GM18519 (cell line): ENCODE data around the gene ZNF219.

ENCODE experiments used
- ATAC-seq: cut with Tn5 transposase; IDR thresholded peaks from one replicate; pipeline ENCODE4 v1.9.1; 2021; ENCODE audit warnings: mild to moderate bottlenecking, moderate library complexity; ENCODE audit not compliant: unreplicated experiment, low FRiP score

The ZNF219 gene

DNA sequence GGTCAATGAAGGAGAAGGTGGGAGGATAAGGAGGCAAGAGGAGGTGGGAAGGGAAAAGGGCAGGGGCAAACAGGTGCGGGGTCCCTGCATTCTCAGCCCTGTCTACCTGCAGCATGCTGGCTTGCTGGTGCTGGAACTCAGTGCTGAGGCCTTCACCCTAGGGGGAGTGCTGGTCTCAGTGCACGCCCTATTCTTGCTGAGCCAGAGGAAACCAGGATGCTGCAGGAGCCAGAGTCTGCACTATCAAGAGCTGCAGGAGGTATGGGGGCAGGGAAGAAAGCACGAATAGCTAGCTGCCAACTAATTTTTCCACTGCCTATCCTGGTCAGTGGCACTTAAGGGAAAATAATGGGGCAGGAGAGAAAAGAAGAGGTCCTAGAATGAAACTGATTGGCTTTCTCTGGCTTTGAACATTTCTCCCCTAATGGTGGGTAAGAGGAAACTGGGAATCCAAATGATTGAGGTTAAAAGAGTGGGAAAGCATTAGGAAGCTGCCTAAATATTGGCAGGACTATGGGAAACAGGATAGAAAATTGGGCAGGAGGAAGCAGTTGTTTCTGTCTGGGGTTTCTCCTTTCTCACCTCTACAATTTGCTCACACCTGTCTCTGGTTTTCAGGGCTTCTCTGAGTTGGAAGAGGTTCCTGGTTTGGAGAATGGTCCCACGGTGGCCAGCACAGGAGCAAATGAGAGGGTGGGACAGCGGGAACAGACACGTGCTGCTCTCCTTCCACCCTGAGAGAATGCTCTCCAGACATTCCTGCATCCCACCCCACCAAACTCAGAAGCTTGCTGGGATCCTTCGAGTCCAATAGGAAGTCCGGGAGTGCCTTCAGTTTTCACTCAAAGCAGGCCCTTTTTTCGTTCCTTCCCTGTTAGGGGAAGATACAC, 4.3 kb upstream of the ZNF219 start:
- no peak for ATAC-seq

DNA sequence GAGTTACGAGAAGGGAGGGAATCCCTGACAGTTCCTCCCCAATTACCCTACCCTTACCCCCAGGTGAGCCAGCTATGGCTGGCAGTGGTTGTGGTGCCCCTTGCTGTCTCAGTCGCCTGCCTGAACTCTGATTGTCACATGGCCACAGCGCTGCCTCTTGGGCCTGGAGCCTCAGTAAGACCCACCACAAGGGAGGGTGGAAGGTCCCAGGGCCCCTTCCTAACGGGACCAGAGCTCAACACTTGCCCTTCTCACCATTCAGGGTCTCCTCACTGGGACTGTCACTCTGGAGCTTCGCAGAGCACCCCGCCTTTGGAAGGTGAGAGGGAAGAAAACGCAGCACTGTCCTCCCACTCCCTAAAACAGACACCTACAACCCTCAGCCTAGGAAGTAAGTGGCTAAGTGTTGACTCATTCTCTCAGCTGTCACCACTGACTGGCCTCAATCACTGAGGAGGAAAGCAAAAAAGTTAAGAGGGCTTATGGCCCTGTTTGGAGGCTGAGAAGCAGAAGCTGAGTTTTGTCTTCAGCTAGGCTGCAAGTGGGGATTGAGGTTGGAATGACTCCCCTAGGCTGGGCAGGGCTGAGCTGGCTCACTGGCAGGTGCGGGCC, 3.5 kb upstream of the ZNF219 start:
- no peak for ATAC-seq

DNA sequence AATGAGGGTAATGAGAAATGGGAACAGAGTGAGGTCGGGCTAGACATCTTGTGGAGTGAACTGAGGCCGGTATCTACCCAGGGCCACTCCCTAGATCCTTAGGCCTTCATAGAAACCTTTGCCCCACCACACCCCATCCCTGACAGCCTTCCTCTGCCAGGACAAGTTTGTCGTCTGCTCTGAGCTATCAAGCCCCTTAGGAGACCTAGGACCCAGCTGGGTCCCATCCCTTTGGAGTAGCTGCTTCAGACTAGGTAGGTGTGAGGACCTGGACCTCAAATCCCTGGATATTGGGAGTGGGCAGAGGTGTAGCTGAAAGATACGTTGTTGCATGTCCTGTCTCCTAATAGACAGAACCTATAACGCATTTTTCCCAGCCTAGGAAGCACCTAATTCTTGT, 2.5 kb upstream of the ZNF219 start, which contains the start of gene TMEM253:
TMEM253 (plus strand) TSS at position 136 of the 400 bp plus-strand sequence. CDS start 278 bp downstream, outside the sequence.
- ATAC-seq = no peak

DNA sequence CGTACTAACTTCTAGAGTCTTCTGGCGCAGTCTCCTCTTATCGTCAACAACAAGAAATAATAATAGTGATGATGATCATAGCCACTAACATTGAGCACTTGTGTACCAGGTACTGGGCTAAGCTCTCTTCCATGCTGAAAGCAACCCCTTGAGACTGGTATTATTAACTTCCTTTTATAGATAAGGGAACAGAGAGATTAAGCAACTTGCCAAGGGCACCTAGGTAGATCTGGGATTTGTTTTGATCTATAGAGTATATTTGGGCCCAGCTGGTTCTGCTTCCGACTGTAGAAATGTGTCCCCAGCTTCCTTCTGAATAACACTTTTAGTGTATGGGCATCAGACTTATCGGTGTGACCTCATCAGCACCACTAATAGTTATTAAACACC, 1.1 kb upstream of the ZNF219 start:
- no peak for ATAC-seq

DNA sequence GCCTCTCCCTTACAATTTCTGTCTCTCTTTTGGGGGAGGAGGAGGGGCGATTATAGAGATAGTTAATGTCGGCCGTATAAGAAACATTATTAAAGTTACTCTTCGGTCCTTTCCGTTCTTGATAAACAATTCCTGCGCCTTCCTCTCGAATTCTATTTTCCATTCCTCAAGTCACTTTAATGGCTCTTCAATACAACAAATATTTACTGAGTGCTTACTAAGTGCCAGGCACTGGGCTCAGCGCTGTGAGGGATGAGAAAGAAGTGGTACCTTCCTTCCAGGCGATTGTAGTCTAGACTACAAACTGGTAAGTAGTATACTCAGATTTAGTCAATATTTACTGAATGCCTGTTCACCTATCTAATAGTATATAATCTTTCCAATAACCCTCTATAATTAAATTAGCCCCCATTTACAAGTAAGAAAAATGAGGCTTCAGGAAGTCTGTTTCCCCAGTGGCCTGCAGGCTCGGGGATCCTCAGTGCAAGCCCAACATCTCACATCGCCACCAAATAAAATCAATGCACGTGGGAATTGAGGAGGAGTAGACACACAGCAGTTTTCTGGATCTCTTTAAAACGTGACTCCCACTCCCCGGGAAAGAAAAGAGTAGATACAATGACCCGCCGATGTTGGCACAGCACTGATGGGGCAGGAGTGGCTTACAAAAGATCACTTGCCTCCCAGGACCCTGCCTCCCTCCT, 589 bp upstream of the ZNF219 start:
- no peak for ATAC-seq

DNA sequence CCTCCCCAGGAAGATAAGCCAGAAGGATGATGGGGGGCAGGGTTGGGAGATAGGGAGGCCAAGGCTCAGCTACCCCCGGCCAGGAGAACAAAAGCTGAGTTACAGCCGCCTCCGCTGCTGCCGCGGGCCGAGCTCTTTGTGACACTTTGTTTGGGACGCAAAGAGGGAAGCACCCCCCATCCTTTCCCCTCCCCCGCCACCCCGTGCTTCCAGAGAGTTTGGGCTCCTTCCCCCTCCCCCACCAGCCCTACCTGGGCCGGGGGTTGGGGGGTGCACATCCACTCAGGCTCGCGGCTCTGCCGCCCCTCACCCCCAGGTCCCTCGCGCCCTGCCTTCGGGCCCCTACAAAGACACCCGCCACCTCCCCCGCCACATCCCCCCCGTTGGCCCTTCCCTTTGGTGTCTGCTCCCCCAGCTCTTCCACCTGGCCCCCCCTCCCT, 799 bp downstream of the ZNF219 start:
- ATAC-seq = no peak

DNA sequence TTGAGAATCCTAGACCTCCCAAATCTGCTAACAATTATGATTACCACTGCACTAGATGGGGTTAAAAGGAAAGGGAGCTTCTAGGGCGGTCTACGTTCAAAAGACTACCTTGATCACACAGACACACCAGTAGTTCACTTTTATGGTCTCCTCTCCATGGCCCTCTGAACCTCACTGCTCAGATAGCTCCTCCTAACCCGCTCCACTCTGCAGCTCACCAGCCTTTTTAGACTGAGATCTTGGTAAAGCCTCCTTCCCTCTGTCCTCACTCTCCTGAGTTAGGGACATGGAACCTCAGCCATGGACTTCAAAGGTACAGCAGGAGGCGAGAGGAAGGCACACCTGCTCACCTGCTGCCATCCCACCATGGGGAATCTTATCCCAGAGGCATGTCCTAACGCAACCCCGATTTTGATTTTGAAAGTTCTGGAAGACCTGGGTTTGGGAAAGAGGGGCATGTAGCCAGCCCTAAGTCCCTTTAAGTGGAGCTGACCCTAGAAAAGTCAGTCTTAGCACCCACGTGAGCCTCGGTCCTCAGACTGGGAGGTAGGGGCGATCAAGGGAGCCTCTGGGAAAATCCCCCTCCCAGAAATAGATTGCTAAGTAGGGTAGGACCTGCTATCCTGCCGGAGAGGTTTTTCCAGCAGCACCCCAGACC, 1.3 kb downstream of the ZNF219 start:
- ATAC-seq = no peak

DNA sequence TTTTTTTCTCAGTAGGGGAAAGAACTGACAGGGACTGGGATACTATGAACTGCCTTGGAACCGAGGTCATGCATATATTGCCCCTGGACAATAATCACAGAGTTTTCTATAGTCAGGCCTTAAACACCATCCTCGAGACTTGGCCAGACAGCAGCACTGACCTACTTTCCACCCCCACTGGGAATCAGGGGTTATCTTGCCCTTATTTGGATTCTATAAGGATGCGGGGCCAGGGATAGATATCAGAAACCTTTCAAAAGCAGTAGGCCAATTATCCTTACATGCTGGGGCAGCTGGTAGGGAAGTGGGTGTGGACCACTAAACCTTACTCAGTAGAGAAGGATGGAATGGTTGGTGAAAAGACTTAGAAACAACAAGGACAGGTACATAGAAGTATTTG, 2.0 kb downstream of the ZNF219 start:
- no peak for ATAC-seq

DNA sequence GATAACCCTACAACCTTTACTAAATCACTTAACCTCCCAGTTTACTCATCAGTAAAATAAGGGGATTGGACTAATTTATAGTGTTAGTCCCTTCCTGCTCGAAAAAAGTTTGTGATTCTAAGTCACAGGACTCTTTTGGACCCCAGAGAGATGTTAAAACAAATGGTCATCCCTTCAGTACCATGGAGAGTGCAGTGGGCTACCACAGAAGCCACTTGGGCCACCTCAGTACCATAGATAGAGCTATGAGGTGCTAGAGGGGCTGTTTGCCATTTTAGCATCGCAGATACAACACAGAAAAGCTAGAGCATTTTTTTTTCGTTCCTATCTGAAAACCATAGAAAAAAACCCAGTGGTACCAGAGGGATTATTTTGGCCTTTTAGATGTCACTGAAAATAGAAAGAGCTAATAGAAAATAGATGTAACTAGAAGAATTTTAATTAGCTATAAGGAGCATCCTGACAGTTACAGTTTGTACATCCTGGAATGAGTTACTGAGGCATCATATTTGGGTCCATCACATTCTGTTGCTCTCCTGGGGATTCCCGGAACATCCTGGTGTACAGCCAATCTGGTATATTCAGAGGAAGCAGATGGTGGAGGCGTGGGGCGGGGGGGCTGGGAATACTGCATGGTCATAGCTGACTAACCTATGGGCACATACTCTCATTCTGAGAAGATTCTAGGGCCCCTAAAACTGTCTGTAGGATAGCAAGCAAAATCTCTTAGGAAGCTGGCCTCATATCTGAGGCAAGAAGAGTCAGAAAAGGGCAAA, 2.8 kb downstream of the ZNF219 start:
- no peak for ATAC-seq

DNA sequence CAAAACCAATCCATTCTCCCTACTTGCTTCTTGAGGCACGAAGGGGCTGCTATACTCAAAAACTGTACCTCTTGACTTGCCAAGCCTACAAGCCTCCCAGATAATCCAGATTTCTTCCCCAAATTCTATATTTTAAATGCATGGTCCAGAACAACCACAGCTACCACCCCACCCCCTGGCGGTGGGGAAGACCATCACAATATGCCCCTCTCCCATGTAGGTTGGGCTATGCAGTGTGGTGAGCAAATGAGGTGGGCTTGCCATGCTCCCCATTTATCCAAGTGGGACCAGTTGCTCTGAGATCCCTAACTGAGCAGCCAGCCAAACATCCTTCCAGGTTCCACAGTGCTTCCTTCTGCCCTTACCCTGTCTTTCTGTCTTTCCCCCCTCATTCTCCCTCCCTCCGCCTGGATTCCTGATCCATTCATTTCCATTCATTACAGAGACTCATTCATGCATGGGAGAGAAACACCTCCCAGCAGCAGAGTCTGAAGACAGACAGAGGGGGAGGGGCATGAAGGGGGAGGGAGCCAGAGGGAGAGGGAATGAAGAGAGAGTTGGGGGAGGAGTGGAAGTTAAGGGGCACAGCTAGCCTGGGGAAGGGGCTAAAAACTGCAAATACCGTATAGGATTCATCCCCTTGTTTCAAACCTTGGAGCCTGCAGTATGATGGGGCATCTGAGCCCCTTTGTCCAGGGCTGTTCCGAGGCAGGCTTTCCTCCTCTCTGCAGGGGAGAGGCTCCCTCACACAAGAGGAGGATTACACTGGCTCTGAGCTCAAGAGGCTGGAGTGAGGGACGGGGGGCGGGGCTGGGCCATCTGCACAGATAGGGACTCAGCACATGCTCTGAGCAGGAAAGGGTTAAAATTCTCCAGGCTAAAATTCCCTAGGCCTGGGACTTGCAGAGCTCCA, 4.4 kb downstream of the ZNF219 start:
- no peak for ATAC-seq

DNA sequence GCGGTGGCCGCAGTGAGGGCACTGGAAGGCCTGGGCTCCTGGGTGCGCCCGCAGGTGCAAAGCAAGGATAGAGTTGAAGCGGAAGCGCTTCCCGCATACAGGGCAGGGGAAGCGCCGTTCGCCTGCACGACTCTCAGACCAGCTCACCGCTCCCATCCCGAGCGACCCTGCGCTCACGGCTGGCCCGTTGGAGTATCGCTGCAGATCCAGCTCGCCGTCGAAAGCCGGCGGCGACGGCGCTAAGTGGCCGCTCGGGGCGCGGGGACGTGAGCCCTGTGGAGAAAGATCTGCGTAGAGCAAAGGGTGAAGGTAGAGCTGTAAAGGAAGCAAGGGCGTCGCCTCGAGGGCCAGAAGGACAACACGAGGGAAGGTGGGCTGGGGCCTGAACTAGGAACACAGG, 5.4 kb downstream of the ZNF219 start:
- no peak for ATAC-seq

DNA sequence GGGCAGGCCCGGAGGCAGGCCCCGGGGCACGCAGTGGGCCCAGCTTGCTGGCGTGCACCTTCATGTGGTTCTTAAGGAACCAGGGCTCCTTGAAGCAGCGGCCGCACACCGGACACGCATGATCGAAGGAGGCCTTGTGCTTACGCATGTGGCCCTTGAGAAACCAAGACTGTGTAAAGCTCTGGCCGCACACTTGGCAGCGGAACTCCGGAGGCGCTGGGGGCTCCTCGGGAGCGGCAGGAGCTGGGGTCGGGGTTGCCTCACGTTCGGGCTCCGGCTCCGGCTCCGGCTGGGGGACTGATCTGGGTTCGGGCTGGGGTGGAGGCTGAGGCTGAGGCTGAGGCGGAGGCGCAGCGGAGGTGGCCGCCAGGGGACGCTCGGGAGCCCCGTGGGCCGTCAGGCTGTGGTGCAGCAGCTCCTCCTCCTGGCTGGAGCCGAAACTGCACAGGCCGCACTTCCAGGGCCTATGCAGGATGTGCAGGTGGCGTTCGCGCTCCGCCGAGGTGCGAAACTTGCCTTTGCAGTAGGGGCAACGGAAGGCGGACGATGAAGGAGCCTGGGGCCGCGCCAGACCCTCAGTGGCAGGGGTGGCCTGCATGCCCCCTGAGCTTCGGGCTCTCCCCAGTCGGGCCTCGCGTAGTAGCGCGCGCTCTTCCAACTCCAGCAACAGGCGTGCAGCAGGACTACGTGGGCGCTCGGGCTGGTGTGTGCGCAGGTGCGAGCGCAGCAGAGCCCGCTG, 6.0 kb downstream of the ZNF219 start:
- ATAC-seq = peak; percentile 74

DNA sequence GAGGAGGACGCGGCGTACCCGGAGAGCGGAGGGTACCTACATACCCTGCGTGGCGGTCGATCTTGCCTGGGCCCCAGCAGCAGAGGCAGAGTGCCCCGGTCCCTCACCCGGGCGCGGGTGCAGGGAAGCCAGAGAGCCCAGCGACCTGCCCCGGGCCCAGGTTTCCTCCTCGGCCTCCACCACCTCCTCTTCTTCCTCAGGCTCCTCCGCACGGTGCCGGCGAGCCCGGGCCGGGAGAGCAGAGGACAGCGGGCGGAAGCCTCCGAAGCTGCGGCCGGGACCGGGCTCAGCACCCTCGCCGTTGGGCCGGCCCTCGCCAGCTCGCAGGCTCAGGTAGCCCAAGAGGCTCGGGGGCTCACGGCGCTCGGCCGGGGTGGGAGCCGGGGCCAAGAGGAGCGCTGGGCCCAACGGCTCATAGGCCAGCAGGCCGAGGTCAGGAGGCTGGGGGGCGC, 6.6 kb downstream of the ZNF219 start:
- no peak for ATAC-seq

DNA sequence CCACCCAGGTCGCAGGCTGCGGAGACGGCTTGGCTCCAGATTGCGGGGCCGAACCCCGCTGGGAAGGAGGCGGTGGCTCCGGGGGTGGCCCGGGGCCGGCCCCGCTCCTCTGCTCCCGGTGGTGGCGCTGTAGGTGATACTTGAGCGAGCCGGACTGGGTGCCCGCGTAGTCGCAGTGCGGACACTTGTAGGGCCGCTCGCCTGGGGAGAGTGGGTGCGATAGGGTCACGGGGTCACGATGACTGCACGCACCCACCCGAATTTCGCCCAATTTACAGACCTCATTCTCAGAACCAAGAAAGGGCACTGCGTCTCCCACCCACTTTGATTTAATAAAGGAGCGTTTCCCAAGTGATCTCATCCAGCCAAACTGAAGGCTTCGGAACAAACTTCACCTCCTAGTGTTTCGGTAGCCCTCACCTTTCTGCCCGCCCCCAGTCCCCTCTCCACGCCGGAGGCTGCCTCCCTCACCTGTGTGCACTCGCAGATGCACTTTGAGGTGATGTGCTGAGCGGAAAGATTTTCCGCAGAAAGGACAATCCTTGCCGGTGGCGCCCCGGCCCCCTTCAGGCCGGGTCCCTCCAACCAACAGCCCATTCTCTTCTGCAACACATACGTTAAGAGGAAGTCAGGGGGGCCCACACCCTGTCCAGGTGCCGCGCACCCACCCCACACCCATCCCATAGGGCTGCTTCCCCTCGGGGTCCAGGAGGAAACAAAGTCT, 7.4 kb downstream of the ZNF219 start:
- no peak for ATAC-seq

DNA sequence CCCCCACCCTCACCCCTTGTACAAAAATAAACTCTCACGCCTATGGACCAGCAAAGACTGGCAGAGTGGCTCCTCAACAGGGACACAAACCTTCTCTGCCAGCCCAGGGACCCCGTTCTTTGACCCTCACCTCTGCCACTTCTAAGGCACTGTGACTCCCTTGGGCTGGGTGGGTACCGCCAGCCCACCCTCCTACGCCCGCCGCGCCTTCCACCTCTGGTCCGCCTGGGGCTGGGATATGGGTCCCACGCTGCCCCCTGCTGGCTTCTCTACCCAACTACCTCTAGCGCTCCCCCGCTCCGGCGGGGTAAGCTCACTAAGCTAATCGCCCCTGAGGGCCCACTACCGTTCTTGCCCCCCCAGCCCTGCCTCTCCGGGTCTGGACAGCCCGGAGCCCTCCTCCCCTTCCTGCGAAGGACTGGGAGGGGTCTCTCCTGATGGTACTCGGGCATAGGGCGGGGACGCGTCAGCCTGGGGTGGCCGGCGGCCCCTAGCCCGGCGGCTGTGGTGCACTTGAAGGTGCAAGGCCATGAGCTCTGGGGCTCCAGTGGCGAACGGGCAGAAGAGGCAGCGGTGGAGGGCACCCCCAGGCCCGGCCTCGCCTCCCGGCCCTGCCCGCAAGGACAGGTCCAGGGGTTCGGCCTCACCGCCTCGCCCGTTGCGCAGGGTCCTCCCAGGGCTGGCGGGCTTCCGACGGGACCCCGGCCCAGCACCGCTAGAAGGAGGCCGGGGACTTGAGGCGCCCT, 8.1 kb downstream of the ZNF219 start:
- no peak for ATAC-seq

DNA sequence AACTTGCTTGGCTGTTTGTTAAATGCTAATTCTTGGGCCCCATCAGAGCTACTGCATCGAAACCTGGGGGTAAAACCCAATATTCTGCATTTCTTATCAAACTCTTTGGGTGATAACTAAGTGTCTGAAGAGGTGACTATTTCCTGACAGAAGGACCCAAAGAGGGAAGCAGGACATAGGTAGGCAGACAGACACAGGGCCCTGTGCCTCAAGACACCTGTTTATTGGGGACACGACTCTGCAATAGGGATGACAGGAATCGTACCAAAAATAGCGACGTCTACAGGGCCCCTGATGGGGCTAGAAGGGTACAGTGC, 8.6 kb downstream of the ZNF219 start:
- no peak for ATAC-seq

DNA sequence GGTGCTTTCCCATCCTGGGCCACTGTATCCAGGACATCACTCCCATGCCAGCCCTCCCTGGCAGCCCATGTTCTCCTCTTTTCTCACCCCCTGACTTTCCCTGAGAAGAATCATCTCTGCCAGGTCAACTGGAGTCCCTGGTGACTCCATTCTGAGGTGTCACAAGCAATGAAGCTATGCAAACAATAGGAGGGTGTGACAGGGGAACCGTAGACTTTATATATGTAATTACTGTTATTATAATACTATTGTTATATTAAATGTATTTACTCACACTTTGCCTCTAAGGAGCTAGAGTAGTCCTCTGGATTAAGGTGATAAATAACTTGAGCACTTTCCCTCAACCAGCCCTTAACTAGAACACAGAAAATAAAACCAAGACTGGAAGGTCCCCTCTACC, 9.2 kb downstream of the ZNF219 start:
- no peak for ATAC-seq
